B cell (primary cell): Measurements from ENCODE around the gene PLCXD1. TPM values are rescaled to one million over a fixed set of nuclear protein-coding genes. Genes with fewer than 3 reads are reported as not detected.

Experiments
- ATAC-seq: fragments of 200-7000 bp; cut with Tn5 transposase; one replicate; pipeline ENCODE4 v1.10.0; 2021; ENCODE audit warnings: low read depth, mild to moderate bottlenecking, moderate number of reproducible peaks, moderate library complexity
- CTCF ChIA-PET: fragments of 350-600 bp; sonication (Branson Sonifier 250); formaldehyde crosslinking; loops from one replicate; lab custom pipeline; 2021; ENCODE audit warnings: antibody characterized with exemption, inconsistent platforms; lab: Charles Lee
- POLR2A ChIA-PET: fragments of 350-600 bp; sonication (Branson Sonifier 250); formaldehyde crosslinking; loops from one replicate; lab custom pipeline; 2021; ENCODE audit warnings: antibody characterized with exemption; lab: Charles Lee
- DNase-seq: peaks from one replicate; pipeline ENCODE4 v3.0.0; 2013
- H2AFZ ChIP-seq: 2 replicates; pipeline ENCODE4 v1.6.1; 2012; ENCODE audit warnings: mild to moderate bottlenecking, low read depth, low read length; ENCODE audit not compliant: insufficient read depth, poor library complexity, severe bottlenecking
- H3K27ac ChIP-seq, 2 donors: 1 replicate in 1 of 2; 2 replicates in 1 of 2; pipeline ENCODE4 v1.5.1; 2012 to 2013; ENCODE audit warnings: low read length in 2 of 2, mild to moderate bottlenecking in 2 of 2, moderate library complexity in 1 of 2
- H3K27me3 ChIP-seq, 4 experiments: fragments of 200-600 bp in 1 of 4; sonication (generic) in 1 of 4; replicated peaks in 1 of 4; 1 replicate in 2 of 4; 2 replicates in 2 of 4; pipeline versions ENCODE4 v1.6.1 to v1.7.0; 2013 to 2016; ENCODE audit warnings: low read length in 3 of 4, mild to moderate bottlenecking in 2 of 4, mixed read lengths in 1 of 4, moderate library complexity in 1 of 4; ENCODE audit not compliant: insufficient read depth in 4 of 4, control insufficient read depth in 3 of 4; ENCODE audit errors: control extremely low read depth in 1 of 4
- H3K36me3 ChIP-seq, 2 experiments: replicated peaks in 1 of 2; 1 replicate in 1 of 2; 2 replicates in 1 of 2; pipeline versions ENCODE4 v1.6.1 to v1.7.1; 2013; ENCODE audit warnings: low read length in 1 of 2; ENCODE audit not compliant: insufficient read depth in 2 of 2, control insufficient read depth in 1 of 2; ENCODE audit errors: control extremely low read depth in 1 of 2, extremely low read depth in 1 of 2
- H3K4me1 ChIP-seq, 2 donors: fragments of 200-600 bp in 1 of 2; sonication (generic) in 1 of 2; 1 replicate in 1 of 2; 2 replicates in 1 of 2; pipeline versions ENCODE4 v1.5.1 to v1.6.1; 2013 to 2017; ENCODE audit warnings: low read length in 2 of 2; ENCODE audit not compliant: control insufficient read depth in 2 of 2, insufficient read depth in 2 of 2
- H3K4me2 ChIP-seq: replicated peaks from 2 replicates; pipeline ENCODE3; 2012; ENCODE audit warnings: mild to moderate bottlenecking, low read depth, low read length; ENCODE audit not compliant: poor library complexity, severe bottlenecking
- H3K4me3 ChIP-seq, 5 experiments: fragments of 200-600 bp in 1 of 5; sonication (generic) in 1 of 5; 1 replicate in 3 of 5; 2 replicates in 2 of 5; pipeline versions ENCODE4 v1.5.1 to v1.7.0; 2011 to 2016; ENCODE audit warnings: low read length in 4 of 5, mild to moderate bottlenecking in 4 of 5, low read depth in 2 of 5, control low read depth in 1 of 5, moderate library complexity in 1 of 5; ENCODE audit not compliant: insufficient read depth in 1 of 5; ENCODE audit errors: control extremely low read depth in 1 of 5, extremely low read depth in 1 of 5
- H3K79me2 ChIP-seq: fragments of 200-600 bp; sonication (generic); one replicate; pipeline ENCODE4 v1.6.0; 2016; ENCODE audit warnings: low read length; ENCODE audit not compliant: control insufficient read depth, insufficient read depth
- H3K9ac ChIP-seq: fragments of 200-600 bp; sonication (generic); 2 replicates; pipeline ENCODE4 v1.6.1; 2017; ENCODE audit warnings: mild to moderate bottlenecking, low read length, moderate library complexity
- H3K9me3 ChIP-seq, 3 donors: one replicate each; pipeline versions ENCODE4 v1.6.1 to v1.7.1; 2013; ENCODE audit warnings: low read length in 2 of 3; ENCODE audit not compliant: control insufficient read depth in 2 of 3, insufficient read depth in 1 of 3; ENCODE audit errors: control extremely low read depth in 1 of 3
- H4K20me1 ChIP-seq: 2 replicates; pipeline ENCODE4 v1.6.0; 2012; ENCODE audit warnings: mild to moderate bottlenecking, low read length; ENCODE audit not compliant: insufficient read depth, control insufficient read depth, poor library complexity, severe bottlenecking
- H3K27ac Mint-ChIP-seq: one replicate; pipeline ENCODE4 v1.8.0; 2021; ENCODE audit warnings: mixed read lengths
- H3K27me3 Mint-ChIP-seq: one replicate; pipeline ENCODE4 v1.8.0; 2021; ENCODE audit warnings: mixed read lengths
- H3K4me1 Mint-ChIP-seq: one replicate; pipeline ENCODE4 v1.8.0; 2021; ENCODE audit warnings: mixed read lengths
- H3K4me3 Mint-ChIP-seq: one replicate; pipeline ENCODE4 v1.8.0; 2021; ENCODE audit warnings: mixed read lengths
- H3K9me3 Mint-ChIP-seq: one replicate; pipeline ENCODE4 v1.8.0; 2022; ENCODE audit warnings: mixed read lengths; ENCODE audit not compliant: insufficient read depth
- EZH2 ChIP-seq: IDR thresholded peaks from 2 replicates; pipeline ENCODE4 v1.6.1; 2012; ENCODE audit warnings: borderline replicate concordance, low read depth, mild to moderate bottlenecking, moderate library complexity, low read length; ENCODE audit not compliant: insufficient read depth, poor library complexity, severe bottlenecking
- WGBS: methylation state at CpG from one replicate; pipeline ENCODE4 v1.1.5; 2013; ENCODE audit warnings: missing lambda C conversion rate; ENCODE audit not compliant: insufficient coverage; 5-methylcytosine and 5-hydroxymethylcytosine counted together
- intact Hi-C: fragments of 100-400 bp; cut with micrococcal nuclease; formaldehyde crosslinking; loops from one replicate; pipeline ENCODE4 v1.10.0; 2022
- polyA plus RNA-seq: library from polyadenylated mRNA; depleted of rRNA; stranded (reverse); fragments of >200 nt; gene quantifications from 2 replicates; pipeline ENCODE4 v1.2.3, GENCODE V29; 2012
- total RNA-seq, 2 donors: library from RNA; stranded (reverse); fragments of 120-200 nt in 1 of 2; gene quantifications; 1 replicate in 1 of 2; 2 replicates in 1 of 2; pipeline versions ENCODE4 v1.2.3 to v1.2.4, GENCODE V29; 2013 to 2022
- TF ChIP-seq, protein P1 (sequence below): fragments of 200-600 bp; IDR thresholded peaks from one replicate; pipeline ENCODE4 v1.8.0; 2022; ENCODE audit warnings: antibody characterized with exemption, mild to moderate bottlenecking

PLCXD1 gene
- total and polyA plus RNA-seq, 2 donors (not counting 1 experiment from before 2014, with no cell fraction given): 30.4 to 38.5 TPM

DNA sequence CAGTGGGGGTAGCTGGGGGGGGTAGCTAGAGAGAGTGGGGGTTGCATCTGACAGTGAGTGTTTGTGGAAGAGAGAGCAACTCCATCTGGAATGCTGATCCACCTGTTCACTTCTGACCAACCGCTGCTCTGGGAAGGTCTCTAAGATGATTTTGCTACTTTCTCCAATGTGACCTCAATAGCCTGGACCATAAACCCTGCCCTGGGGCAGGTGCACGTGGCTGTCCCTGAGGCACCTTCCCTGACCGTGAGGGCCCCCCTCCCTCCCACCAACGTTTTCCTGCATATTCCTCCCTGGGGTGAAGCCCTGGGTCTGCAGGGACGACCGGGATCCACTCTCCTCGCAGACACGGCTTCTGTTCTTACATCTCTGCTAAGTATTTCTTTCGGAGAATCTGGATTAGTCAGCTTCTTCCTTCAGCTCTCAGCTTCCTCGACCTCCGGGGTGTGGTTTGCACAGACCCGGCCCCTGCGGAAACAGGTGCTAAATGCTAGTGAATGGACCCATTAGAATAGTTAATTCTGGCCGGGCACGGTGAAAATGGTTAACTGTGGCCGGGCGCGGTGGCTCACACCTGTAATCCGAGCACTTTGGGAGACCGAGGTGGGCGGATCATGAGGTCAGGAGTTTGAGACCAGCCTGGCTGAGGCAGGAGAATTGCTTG, 21.4 kb upstream of the PLCXD1 start:
- POLR2A ChIA-PET: no interaction called here

More for the DNA sequence above, 21.4 kb upstream of the PLCXD1 start:
- intact Hi-C loops: no loop called here
- 79% methylated on average over 13 of the region's 21 CpGs for WGBS
- Histone ChIP-seq H3K4me3 (no peak overlapping the region), H2AFZ (no peak overlapping the region), H3K4me2 (no peak overlapping the region), H3K9ac (no peak overlapping the region), H3K79me2 (no peaks in the 10 kb centered on the region), H4K20me1 (no peaks in the 10 kb centered on the region), H3K27ac (no peak overlapping the region), H3K4me1 (no peaks in the 10 kb centered on the region), H3K36me3 (no peaks in the 10 kb centered on the region), H3K9me3 (peaks cover 0 to 15% (median 0%) of the 10 kb centered on the region in 3 donors), H3K27me3 (no peaks in the 10 kb centered on the region)
- Mint-ChIP-seq H3K9me3 (no peaks in the 10 kb centered on the region), H3K27ac (no peak overlapping the region), H3K27me3 (no peaks in the 10 kb centered on the region), H3K4me3 (peak overlapping the region; percentile 55), H3K4me1 (peaks cover 2% of the 10 kb centered on the region)
- CTCF ChIA-PET: no interaction called here
- ATAC-seq (no peak), DNase-seq (no peak)
- TF ChIP-seq, protein P1, sequence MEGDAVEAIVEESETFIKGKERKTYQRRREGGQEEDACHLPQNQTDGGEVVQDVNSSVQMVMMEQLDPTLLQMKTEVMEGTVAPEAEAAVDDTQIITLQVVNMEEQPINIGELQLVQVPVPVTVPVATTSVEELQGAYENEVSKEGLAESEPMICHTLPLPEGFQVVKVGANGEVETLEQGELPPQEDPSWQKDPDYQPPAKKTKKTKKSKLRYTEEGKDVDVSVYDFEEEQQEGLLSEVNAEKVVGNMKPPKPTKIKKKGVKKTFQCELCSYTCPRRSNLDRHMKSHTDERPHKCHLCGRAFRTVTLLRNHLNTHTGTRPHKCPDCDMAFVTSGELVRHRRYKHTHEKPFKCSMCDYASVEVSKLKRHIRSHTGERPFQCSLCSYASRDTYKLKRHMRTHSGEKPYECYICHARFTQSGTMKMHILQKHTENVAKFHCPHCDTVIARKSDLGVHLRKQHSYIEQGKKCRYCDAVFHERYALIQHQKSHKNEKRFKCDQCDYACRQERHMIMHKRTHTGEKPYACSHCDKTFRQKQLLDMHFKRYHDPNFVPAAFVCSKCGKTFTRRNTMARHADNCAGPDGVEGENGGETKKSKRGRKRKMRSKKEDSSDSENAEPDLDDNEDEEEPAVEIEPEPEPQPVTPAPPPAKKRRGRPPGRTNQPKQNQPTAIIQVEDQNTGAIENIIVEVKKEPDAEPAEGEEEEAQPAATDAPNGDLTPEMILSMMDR: no peak
- TF ChIP-seq EZH2: no peak
